Trophoblast cell (in vitro differentiated cells and primary cell): Measurements from ENCODE around the gene VPS41.
"Not testable (repeated sequence)": the region's sequence is repeated elsewhere in the genome, so short reads cannot be mapped to it uniquely, and the experiment has no call there.

Experiments used
- DNase-seq, 2 donors: peaks; one replicate each; pipeline ENCODE4 v3.0.0-alpha.2; 2016
- H2AFZ ChIP-seq: 2 replicates; pipeline ENCODE4 v1.6.1; 2013; ENCODE audit warnings: low read length, moderate library complexity, mild to moderate bottlenecking; ENCODE audit not compliant: insufficient read depth, poor library complexity
- H2AK5ac ChIP-seq: 2 replicates; pipeline ENCODE4 v1.6.1; 2013; ENCODE audit warnings: mild to moderate bottlenecking, low read length
- H2BK120ac ChIP-seq: 2 replicates; pipeline ENCODE4 v1.6.1; 2013; ENCODE audit warnings: low read length, mild to moderate bottlenecking, moderate library complexity; ENCODE audit not compliant: insufficient read depth, poor library complexity
- H2BK12ac ChIP-seq: 2 replicates; pipeline ENCODE4 v1.6.1; 2013; ENCODE audit warnings: mild to moderate bottlenecking, low read length, moderate library complexity
- H2BK5ac ChIP-seq: 2 replicates; pipeline ENCODE4 v1.6.1; 2013; ENCODE audit warnings: low read length, low read depth, moderate library complexity, mild to moderate bottlenecking; ENCODE audit not compliant: poor library complexity
- H3K14ac ChIP-seq: 2 replicates; pipeline ENCODE4 v1.6.1; 2013; ENCODE audit warnings: mild to moderate bottlenecking, low read length
- H3K18ac ChIP-seq: 2 replicates; pipeline ENCODE4 v1.6.1; 2013; ENCODE audit warnings: mild to moderate bottlenecking, low read length
- H3K23ac ChIP-seq: 2 replicates; pipeline ENCODE4 v1.6.1; 2013; ENCODE audit warnings: low read length
- H3K27ac ChIP-seq: 2 replicates; pipeline ENCODE4 v1.5.1; 2013; ENCODE audit warnings: low read depth, mild to moderate bottlenecking, inconsistent platforms, low read length, moderate library complexity
- H3K27me3 ChIP-seq: 2 replicates; pipeline ENCODE4 v1.6.1; 2013; ENCODE audit warnings: inconsistent platforms, mild to moderate bottlenecking, low read length, moderate library complexity; ENCODE audit not compliant: insufficient read depth
- H3K36me3 ChIP-seq, 2 experiments: 1 replicate in 1 of 2; 2 replicates in 1 of 2; pipeline ENCODE4 v1.6.1; 2013; ENCODE audit warnings: low read length in 2 of 2, mild to moderate bottlenecking in 2 of 2, moderate library complexity in 1 of 2; ENCODE audit not compliant: insufficient read depth in 2 of 2, control insufficient read depth in 1 of 2
- H3K4ac ChIP-seq: 2 replicates; pipeline ENCODE4 v1.6.1; 2013; ENCODE audit warnings: low read depth, mild to moderate bottlenecking, low read length, moderate library complexity
- H3K4me1 ChIP-seq, 2 experiments: 1 replicate in 1 of 2; 2 replicates in 1 of 2; pipeline ENCODE4 v1.6.1; 2013; ENCODE audit warnings: low read length in 2 of 2, mild to moderate bottlenecking in 2 of 2, moderate library complexity in 1 of 2; ENCODE audit not compliant: insufficient read depth in 2 of 2, control insufficient read depth in 1 of 2
- H3K4me2 ChIP-seq: 2 replicates; pipeline ENCODE4 v1.6.1; 2013; ENCODE audit warnings: inconsistent platforms, mild to moderate bottlenecking, low read length, moderate library complexity
- H3K4me3 ChIP-seq: 2 replicates; pipeline ENCODE4 v1.5.1; 2013; ENCODE audit warnings: mild to moderate bottlenecking, low read depth, low read length, inconsistent platforms
- H3K79me1 ChIP-seq: one replicate; pipeline ENCODE4 v1.6.1; 2013; ENCODE audit warnings: low read length
- H3K79me2 ChIP-seq: 2 replicates; pipeline ENCODE4 v1.6.1; 2013; ENCODE audit warnings: low read length, mild to moderate bottlenecking; ENCODE audit not compliant: control insufficient read depth, insufficient read depth, poor library complexity
- H3K9ac ChIP-seq: 2 replicates; pipeline ENCODE4 v1.6.1; 2013; ENCODE audit warnings: mild to moderate bottlenecking, low read length
- H3K9me3 ChIP-seq: 2 replicates; pipeline ENCODE4 v1.6.1; 2013; ENCODE audit warnings: low read depth, mild to moderate bottlenecking, control low read depth, inconsistent platforms, low read length; ENCODE audit not compliant: insufficient read depth
- H4K12ac ChIP-seq: 2 replicates; pipeline ENCODE4 v1.6.1; 2013; ENCODE audit warnings: low read depth, mild to moderate bottlenecking, low read length, moderate library complexity
- H4K8ac ChIP-seq: 2 replicates; pipeline ENCODE4 v1.6.1; 2013; ENCODE audit warnings: low read depth, mild to moderate bottlenecking, low read length, moderate library complexity
- H4K91ac ChIP-seq: one replicate; pipeline ENCODE4 v1.6.1; 2013; ENCODE audit warnings: low read depth, mild to moderate bottlenecking, low read length, moderate library complexity
- WGBS: extraction: QIAGEN DNeasy Blood & Tissue Kit; methylation state at CpG from one replicate; pipeline ENCODE4 v1.1.7; 2013; ENCODE audit warnings: missing lambda C conversion rate; ENCODE audit not compliant: insufficient read length, insufficient coverage; ENCODE audit errors: extremely low coverage; 5-methylcytosine and 5-hydroxymethylcytosine counted together

Gene VPS41

DNA sequence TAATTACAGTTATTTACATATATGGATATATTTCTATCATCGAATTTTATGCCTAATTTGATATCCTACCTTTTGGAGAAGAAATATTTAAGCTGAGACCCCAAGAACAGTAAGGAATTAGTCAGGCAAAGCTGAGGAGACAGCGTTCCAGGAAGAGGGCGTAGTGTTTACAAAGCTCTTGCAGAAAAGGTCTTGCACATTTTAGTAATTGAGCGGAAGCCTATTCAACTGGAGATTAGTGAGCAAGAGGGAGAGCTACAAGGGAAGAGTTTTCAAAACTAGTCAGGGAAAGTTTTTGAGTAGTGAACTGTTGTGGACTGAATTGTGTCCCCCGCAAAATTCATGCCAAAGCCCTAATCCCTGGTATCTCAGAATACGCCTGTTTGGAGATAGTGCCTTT lies 42.2 kb upstream of the VPS41 start:
- no peak overlapping the region for H4K91ac ChIP-seq
- H3K4me1 ChIP-seq: no peaks in the 10 kb centered on the region
- no peak overlapping the region for H3K4me2 ChIP-seq
- no peak overlapping the region for H2AK5ac ChIP-seq
- no peak overlapping the region for H4K8ac ChIP-seq
- no peak overlapping the region for H2AFZ ChIP-seq
- WGBS: no CpG with 5 or more reads among the region's 6 CpGs
- no peak overlapping the region for H2BK12ac ChIP-seq
- no peak overlapping the region for H3K18ac ChIP-seq
- no peak overlapping the region for H3K4ac ChIP-seq
- H3K27me3 ChIP-seq: no peaks in the 10 kb centered on the region
- H3K9me3 ChIP-seq: no peaks in the 10 kb centered on the region
- no peak overlapping the region for H2BK120ac ChIP-seq
- no peak overlapping the region for H3K27ac ChIP-seq
- no peak overlapping the region for H3K4me3 ChIP-seq
- no peaks in the 10 kb centered on the region for H3K79me1 ChIP-seq
- no peaks in the 10 kb centered on the region for H3K36me3 ChIP-seq
- H3K9ac ChIP-seq: no peak overlapping the region
- H3K23ac ChIP-seq: no peak overlapping the region
- H2BK5ac ChIP-seq: no peak overlapping the region
- no peak overlapping the region for H4K12ac ChIP-seq
- H3K14ac ChIP-seq: no peak overlapping the region
- no peaks in the 10 kb centered on the region for H3K79me2 ChIP-seq
- no peak for DNase-seq

DNA sequence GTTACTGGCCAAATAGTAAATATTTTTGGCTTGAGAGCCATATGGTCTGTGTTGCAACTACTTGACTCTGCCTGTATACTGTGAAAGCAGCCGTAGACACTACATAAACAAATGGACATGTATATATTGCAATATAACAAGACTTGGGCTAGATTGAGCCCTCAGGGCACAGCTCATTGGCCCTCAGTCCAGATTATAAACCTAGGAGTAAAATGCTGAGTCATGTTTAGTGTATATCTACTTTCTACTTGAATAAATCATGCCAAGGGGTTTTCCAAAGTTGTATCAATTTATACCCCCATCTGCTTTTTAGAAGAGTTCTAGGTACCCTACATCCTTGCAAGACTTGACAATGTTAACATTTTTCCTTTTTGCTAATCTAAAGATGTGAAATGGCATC lies 41.3 kb upstream of the VPS41 start:
- H4K8ac ChIP-seq: no peak overlapping the region
- H3K14ac ChIP-seq: no peak overlapping the region
- H3K9ac ChIP-seq: no peak overlapping the region
- no peaks in the 10 kb centered on the region for H3K36me3 ChIP-seq
- no peaks in the 10 kb centered on the region for H3K27me3 ChIP-seq
- H2BK12ac ChIP-seq: no peak overlapping the region
- no peak overlapping the region for H4K91ac ChIP-seq
- H2BK5ac ChIP-seq: no peak overlapping the region
- no peak for DNase-seq
- no peaks in the 10 kb centered on the region for H3K79me1 ChIP-seq
- H3K4me3 ChIP-seq: no peak overlapping the region
- no peaks in the 10 kb centered on the region for H3K4me1 ChIP-seq
- no peak overlapping the region for H3K27ac ChIP-seq
- H4K12ac ChIP-seq: no peak overlapping the region
- no CpG with 5 or more reads among the region's 1 CpG for WGBS
- H3K23ac ChIP-seq: no peak overlapping the region
- H3K4me2 ChIP-seq: no peak overlapping the region
- no peaks in the 10 kb centered on the region for H3K79me2 ChIP-seq
- H2BK120ac ChIP-seq: no peak overlapping the region
- H2AFZ ChIP-seq: no peak overlapping the region
- no peak overlapping the region for H3K4ac ChIP-seq
- H3K9me3 ChIP-seq: no peaks in the 10 kb centered on the region
- H3K18ac ChIP-seq: no peak overlapping the region
- no peak overlapping the region for H2AK5ac ChIP-seq

DNA sequence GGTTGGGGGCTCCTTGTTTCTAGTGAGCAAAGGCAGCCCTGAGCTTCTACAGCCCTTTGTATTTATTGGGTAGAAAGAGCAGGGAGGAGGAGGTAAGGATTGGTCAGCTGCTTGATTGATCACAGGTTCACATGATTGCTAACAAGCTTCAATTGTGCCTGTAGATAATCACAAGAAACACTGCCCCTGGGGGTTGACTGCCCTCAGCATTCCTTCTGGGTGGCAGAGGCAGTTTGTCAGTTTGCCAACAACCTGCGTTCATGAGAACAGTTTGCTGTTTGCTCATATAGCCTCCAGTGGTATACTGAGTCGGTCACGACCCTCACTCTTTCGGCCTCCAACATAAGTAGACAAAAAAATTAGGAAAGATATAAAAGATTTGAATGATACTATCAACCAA lies 38.5 kb upstream of the VPS41 start:
- not testable (repeated sequence) for H3K27ac ChIP-seq, H4K12ac ChIP-seq, H3K23ac ChIP-seq, H2BK5ac ChIP-seq, H2BK12ac ChIP-seq, H3K9ac ChIP-seq, H3K4me3 ChIP-seq, H3K9me3 ChIP-seq, H3K79me2 ChIP-seq, H3K4me1 ChIP-seq, H3K79me1 ChIP-seq, H3K18ac ChIP-seq, H3K4ac ChIP-seq, DNase-seq, H4K8ac ChIP-seq, H3K36me3 ChIP-seq, H2BK120ac ChIP-seq, H4K91ac ChIP-seq, H2AK5ac ChIP-seq, H3K14ac ChIP-seq, H3K4me2 ChIP-seq, H2AFZ ChIP-seq, H3K27me3 ChIP-seq
- no CpG with 5 or more reads among the region's 4 CpGs for WGBS

DNA sequence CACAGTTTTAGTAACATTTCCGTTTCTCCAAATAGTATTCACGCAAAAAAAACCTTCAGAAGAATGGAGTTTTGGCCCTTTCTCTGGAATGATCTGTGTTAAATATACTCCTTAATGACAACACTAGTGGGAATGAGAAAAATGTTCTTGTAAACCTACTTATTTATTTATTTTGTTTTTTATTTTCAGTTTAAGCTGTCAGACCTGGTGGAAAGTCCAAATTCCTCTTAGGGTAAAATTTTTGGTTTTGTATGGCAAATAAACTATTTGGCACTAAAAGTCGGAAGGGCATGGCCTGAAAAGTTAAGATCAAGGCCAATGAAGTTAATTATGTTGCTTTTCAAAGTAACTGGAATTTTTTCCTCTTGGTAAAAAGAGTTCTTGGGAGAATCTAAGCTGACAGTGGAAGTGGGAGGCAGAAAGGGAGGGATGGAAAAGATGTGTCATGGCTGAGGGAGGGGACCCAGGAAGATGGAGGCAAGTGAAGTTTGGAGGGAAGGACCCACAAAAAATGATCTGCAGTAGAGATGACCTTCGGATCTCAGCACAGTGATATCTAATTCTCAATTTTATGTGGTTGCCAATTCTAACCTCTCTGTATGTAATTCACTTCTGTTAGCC lies 33.5 kb upstream of the VPS41 start:
- Histone ChIP-seq H3K36me3 (no peaks in the 10 kb centered on the region), H2BK120ac (no peak overlapping the region), H3K4me3 (no peak overlapping the region), H3K4me1 (peaks cover 0 to 3% of the 10 kb centered on the region in 2 experiments), H3K27me3 (no peaks in the 10 kb centered on the region), H3K27ac (no peak overlapping the region), H3K18ac (no peak overlapping the region), H3K14ac (no peak overlapping the region), H2BK12ac (no peak overlapping the region), H3K4ac (no peak overlapping the region), H2BK5ac (no peak overlapping the region), H2AFZ (no peak overlapping the region), H4K8ac (no peak overlapping the region), H4K91ac (no peak overlapping the region), H4K12ac (no peak overlapping the region), H3K4me2 (no peak overlapping the region), H3K23ac (no peak overlapping the region), H3K9ac (no peak overlapping the region), H2AK5ac (no peak overlapping the region), H3K79me1 (no peaks in the 10 kb centered on the region), H3K79me2 (no peaks in the 10 kb centered on the region), H3K9me3 (no peaks in the 10 kb centered on the region)
- no CpG with 5 or more reads among the region's 4 CpGs for WGBS
- no peak for DNase-seq
